Activated CD8-positive, alpha-beta memory T cell treated with anti-CD3 and anti-CD28 coated beads, Interleukin-2, amount 50 U/mL, for 1 hour (primary cell): ENCODE results near the gene TBC1D25.

Source experiments
- DNase-seq: peaks from one replicate; pipeline ENCODE4 v3.0.0-alpha.2; 2020; ENCODE audit errors: extremely low read depth

Gene TBC1D25

DNA sequence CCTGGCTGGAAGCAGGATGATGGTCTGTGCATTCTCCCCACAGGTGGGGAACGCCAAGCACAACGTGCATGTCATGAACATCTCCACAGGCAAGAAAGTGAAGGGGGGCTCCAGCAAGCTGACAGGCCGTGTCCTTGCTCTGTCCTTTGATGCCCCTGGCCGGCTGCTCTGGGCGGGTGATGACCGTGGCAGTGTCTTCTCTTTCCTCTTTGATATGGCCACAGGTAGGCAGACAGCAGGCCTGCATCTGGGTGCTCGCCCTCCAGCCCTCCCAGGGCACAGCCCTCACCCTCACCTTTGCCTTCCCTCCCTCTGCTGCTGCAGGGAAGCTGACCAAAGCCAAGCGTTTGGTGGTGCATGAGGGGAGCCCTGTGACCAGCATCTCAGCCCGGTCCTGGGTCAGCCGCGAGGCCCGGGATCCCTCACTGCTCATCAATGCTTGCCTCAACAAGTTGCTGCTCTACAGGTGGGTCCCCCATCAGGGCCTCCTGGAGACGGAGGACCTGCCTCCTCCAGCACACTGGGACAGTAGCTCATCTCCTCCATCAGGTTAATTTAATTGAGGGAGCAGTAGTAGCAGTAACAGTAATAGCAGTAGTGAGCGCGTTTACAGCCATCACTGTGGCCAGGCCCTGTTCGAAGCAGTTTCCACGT, 62.4 kb downstream of the TBC1D25 start:
- DNase-seq, result no peak

DNA sequence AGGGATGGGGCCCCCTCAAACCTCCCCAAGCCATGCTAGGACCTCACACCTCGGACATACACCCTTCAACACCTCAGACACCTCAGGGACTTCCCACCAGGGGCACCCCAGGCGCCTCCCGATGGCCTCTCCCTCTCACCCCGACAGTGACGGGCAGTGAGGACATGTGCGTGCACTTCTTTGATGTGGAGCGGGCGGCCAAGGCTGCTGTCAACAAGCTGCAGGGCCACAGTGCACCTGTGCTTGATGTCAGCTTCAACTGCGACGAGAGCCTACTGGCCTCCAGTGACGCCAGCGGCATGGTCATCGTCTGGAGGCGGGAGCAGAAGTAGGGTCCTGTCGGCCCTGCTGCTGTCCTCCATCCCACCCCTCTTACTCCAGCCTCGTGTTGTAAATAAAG, 65.2 kb downstream of the TBC1D25 start:
- DNase-seq, result no peak

GRCh38 chrX:48606091-48606490, 66.6 kb downstream of the TBC1D25 start:
- DNase-seq, result no peak

- DNase-seq, result no peak
Measured at GRCh38 chrX:48611703-48612102, 72.2 kb downstream of the TBC1D25 start.
